ENCODE data around the gene MAP1S. TPM values are rescaled to one million over a fixed set of nuclear protein-coding genes. Genes with fewer than 3 reads are reported as not detected.

The MAP1S gene
- total and polyA plus RNA-seq, 2 of the 13 experiments (the other 11 are each of a cell fraction or from before 2014, with no cell fraction given): 3.8 to 7.3 TPM

DNA sequence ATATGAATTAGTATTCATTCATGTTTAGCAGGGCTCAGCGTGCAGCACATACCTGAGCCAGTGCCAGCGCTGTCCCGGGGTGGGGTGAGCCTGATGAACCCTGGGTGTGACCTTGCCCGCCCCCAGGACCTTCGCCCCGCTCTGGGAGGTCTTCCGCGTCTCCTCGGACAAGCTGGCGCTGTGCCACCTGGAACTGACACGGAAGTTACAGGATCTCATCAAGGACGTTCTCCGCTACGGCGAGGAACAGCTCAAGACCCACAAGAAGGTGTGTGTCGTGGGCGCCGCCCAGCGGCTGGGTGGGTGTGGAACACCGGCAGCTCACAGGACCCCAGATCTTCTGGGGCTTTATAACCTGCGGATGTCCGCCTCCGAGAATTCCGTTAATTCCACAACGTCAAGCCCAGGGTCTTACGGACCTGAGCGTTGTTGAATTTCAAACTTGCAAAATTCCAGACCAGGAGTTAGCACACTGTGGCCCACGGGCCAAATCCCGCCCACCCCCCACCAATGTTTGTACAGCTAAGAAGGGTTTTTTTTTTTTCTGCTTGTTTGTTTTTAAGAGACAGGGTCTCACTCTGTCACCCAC lies 47.4 kb downstream of the MAP1S start (continued):
- no peak for TF ChIP-seq DMTF1 (CRISPR knock-in tag; IDR thresholded peaks at IDR 0.05)
- TF ChIP-seq ZBTB14 (CRISPR knock-in tag; IDR thresholded peaks at IDR 0.05): no peak
- 0 out of 2 replicates have a peak, but pooled peaks have one; percentile 40 for TF ChIP-seq ZNF777 (CRISPR knock-in tag; IDR thresholded peaks at IDR 0.05)
- no peak for TF ChIP-seq ZNF775 (CRISPR knock-in tag; IDR thresholded peaks at IDR 0.05; ENCODE audit: borderline replicate concordance)
- no peak for TF ChIP-seq ATAD3A (CRISPR knock-in tag; IDR thresholded peaks at IDR 0.05)
- TF ChIP-seq SRY (CRISPR knock-in tag; IDR thresholded peaks at IDR 0.05): no peak
- peak; percentile 64; the same call in 1 of the 2 replicates for TF ChIP-seq MED1 (CRISPR knock-in tag; IDR thresholded peaks at IDR 0.05)
- TF ChIP-seq SMARCE1 (IDR thresholded peaks at IDR 0.05; ENCODE audit: borderline replicate concordance): no peak
- TF ChIP-seq, protein P1, sequence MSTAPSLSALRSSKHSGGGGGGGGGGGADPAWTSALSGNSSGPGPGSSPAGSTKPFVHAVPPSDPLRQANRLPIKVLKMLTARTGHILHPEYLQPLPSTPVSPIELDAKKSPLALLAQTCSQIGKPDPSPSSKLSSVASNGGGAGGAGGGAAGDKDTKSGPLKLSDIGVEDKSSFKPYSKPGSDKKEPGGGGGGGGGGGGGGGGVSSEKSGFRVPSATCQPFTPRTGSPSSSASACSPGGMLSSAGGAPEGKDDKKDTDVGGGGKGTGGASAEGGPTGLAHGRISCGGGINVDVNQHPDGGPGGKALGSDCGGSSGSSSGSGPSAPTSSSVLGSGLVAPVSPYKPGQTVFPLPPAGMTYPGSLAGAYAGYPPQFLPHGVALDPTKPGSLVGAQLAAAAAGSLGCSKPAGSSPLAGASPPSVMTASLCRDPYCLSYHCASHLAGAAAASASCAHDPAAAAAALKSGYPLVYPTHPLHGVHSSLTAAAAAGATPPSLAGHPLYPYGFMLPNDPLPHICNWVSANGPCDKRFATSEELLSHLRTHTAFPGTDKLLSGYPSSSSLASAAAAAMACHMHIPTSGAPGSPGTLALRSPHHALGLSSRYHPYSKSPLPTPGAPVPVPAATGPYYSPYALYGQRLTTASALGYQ (CRISPR knock-in tag; IDR thresholded peaks at IDR 0.05): 0 out of 2 replicates have a peak, but pooled peaks have one; percentile 32
- peak; percentile 42; the same call in 1 of the 2 replicates for TF ChIP-seq ZNF430 (CRISPR knock-in tag; IDR thresholded peaks at IDR 0.05)
- TF ChIP-seq, protein P2, sequence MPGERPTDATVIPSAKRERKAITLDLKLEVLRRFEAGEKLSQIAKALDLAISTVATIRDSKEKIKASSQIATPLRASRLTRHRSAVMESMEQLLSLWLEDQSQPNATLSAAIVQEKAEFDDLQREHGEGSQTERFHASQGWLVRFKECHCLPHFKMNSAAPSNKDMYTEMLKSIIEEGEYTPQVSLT (CRISPR knock-in tag; IDR thresholded peaks at IDR 0.05; ENCODE audit: borderline replicate concordance, low read depth): no peak
- no peak for TF ChIP-seq ZKSCAN5 (CRISPR knock-in tag; IDR thresholded peaks at IDR 0.05)
- no peak for TF ChIP-seq CBFB (CRISPR knock-in tag; IDR thresholded peaks at IDR 0.05)
- TF ChIP-seq U2AF2 (IDR thresholded peaks at IDR 0.05; ENCODE audit: low read depth, low read length): no peak
- TF ChIP-seq SMAD3 (CRISPR knock-in tag; IDR thresholded peaks at IDR 0.05): no peak
- no peak for TF ChIP-seq AKNA (CRISPR knock-in tag; IDR thresholded peaks at IDR 0.05; ENCODE audit: borderline replicate concordance)
- no peak for TF ChIP-seq ZNF724P (CRISPR knock-in tag; IDR thresholded peaks at IDR 0.05; ENCODE audit: borderline replicate concordance)
- TF ChIP-seq NFE2L1 (CRISPR knock-in tag; IDR thresholded peaks at IDR 0.05; ENCODE audit: borderline replicate concordance): no peak
